Trophoblast cell (in vitro differentiated cells and primary cell): ENCODE measurements around the gene PORCN.
A peak's percentile ranks its signal among the peaks of the same experiment; 100 is the strongest.

Experiments used
- DNase-seq, 2 donors: peaks; one replicate each; pipeline ENCODE4 v3.0.0-alpha.2; 2016
- H2AFZ ChIP-seq: 2 replicates; pipeline ENCODE4 v1.6.1; 2013; ENCODE audit warnings: low read length, moderate library complexity, mild to moderate bottlenecking; ENCODE audit not compliant: insufficient read depth, poor library complexity
- H2AK5ac ChIP-seq: 2 replicates; pipeline ENCODE4 v1.6.1; 2013; ENCODE audit warnings: mild to moderate bottlenecking, low read length
- H2BK120ac ChIP-seq: 2 replicates; pipeline ENCODE4 v1.6.1; 2013; ENCODE audit warnings: low read length, mild to moderate bottlenecking, moderate library complexity; ENCODE audit not compliant: insufficient read depth, poor library complexity
- H2BK12ac ChIP-seq: 2 replicates; pipeline ENCODE4 v1.6.1; 2013; ENCODE audit warnings: mild to moderate bottlenecking, low read length, moderate library complexity
- H2BK5ac ChIP-seq: 2 replicates; pipeline ENCODE4 v1.6.1; 2013; ENCODE audit warnings: low read length, low read depth, moderate library complexity, mild to moderate bottlenecking; ENCODE audit not compliant: poor library complexity
- H3K14ac ChIP-seq: 2 replicates; pipeline ENCODE4 v1.6.1; 2013; ENCODE audit warnings: mild to moderate bottlenecking, low read length
- H3K18ac ChIP-seq: 2 replicates; pipeline ENCODE4 v1.6.1; 2013; ENCODE audit warnings: mild to moderate bottlenecking, low read length
- H3K23ac ChIP-seq: 2 replicates; pipeline ENCODE4 v1.6.1; 2013; ENCODE audit warnings: low read length
- H3K27ac ChIP-seq: 2 replicates; pipeline ENCODE4 v1.5.1; 2013; ENCODE audit warnings: low read depth, mild to moderate bottlenecking, inconsistent platforms, low read length, moderate library complexity
- H3K27me3 ChIP-seq: 2 replicates; pipeline ENCODE4 v1.6.1; 2013; ENCODE audit warnings: inconsistent platforms, mild to moderate bottlenecking, low read length, moderate library complexity; ENCODE audit not compliant: insufficient read depth
- H3K36me3 ChIP-seq, 2 experiments: 1 replicate in 1 of 2; 2 replicates in 1 of 2; pipeline ENCODE4 v1.6.1; 2013; ENCODE audit warnings: low read length in 2 of 2, mild to moderate bottlenecking in 2 of 2, moderate library complexity in 1 of 2; ENCODE audit not compliant: insufficient read depth in 2 of 2, control insufficient read depth in 1 of 2
- H3K4ac ChIP-seq: 2 replicates; pipeline ENCODE4 v1.6.1; 2013; ENCODE audit warnings: low read depth, mild to moderate bottlenecking, low read length, moderate library complexity
- H3K4me1 ChIP-seq, 2 experiments: 1 replicate in 1 of 2; 2 replicates in 1 of 2; pipeline ENCODE4 v1.6.1; 2013; ENCODE audit warnings: low read length in 2 of 2, mild to moderate bottlenecking in 2 of 2, moderate library complexity in 1 of 2; ENCODE audit not compliant: insufficient read depth in 2 of 2, control insufficient read depth in 1 of 2
- H3K4me2 ChIP-seq: 2 replicates; pipeline ENCODE4 v1.6.1; 2013; ENCODE audit warnings: inconsistent platforms, mild to moderate bottlenecking, low read length, moderate library complexity
- H3K4me3 ChIP-seq: 2 replicates; pipeline ENCODE4 v1.5.1; 2013; ENCODE audit warnings: mild to moderate bottlenecking, low read depth, low read length, inconsistent platforms
- H3K79me1 ChIP-seq: one replicate; pipeline ENCODE4 v1.6.1; 2013; ENCODE audit warnings: low read length
- H3K79me2 ChIP-seq: 2 replicates; pipeline ENCODE4 v1.6.1; 2013; ENCODE audit warnings: low read length, mild to moderate bottlenecking; ENCODE audit not compliant: control insufficient read depth, insufficient read depth, poor library complexity
- H3K9ac ChIP-seq: 2 replicates; pipeline ENCODE4 v1.6.1; 2013; ENCODE audit warnings: mild to moderate bottlenecking, low read length
- H3K9me3 ChIP-seq: 2 replicates; pipeline ENCODE4 v1.6.1; 2013; ENCODE audit warnings: low read depth, mild to moderate bottlenecking, control low read depth, inconsistent platforms, low read length; ENCODE audit not compliant: insufficient read depth
- H4K12ac ChIP-seq: 2 replicates; pipeline ENCODE4 v1.6.1; 2013; ENCODE audit warnings: low read depth, mild to moderate bottlenecking, low read length, moderate library complexity
- H4K8ac ChIP-seq: 2 replicates; pipeline ENCODE4 v1.6.1; 2013; ENCODE audit warnings: low read depth, mild to moderate bottlenecking, low read length, moderate library complexity
- H4K91ac ChIP-seq: one replicate; pipeline ENCODE4 v1.6.1; 2013; ENCODE audit warnings: low read depth, mild to moderate bottlenecking, low read length, moderate library complexity
- WGBS: extraction: QIAGEN DNeasy Blood & Tissue Kit; methylation state at CpG from one replicate; pipeline ENCODE4 v1.1.7; 2013; ENCODE audit warnings: missing lambda C conversion rate; ENCODE audit not compliant: insufficient read length, insufficient coverage; ENCODE audit errors: extremely low coverage; 5-methylcytosine and 5-hydroxymethylcytosine counted together

Gene PORCN

GRCh38 chrX:48476919-48477318 is 31.9 kb upstream of the PORCN start:
- Histone ChIP-seq H3K18ac (no peak overlapping the region), H3K14ac (no peak overlapping the region), H3K23ac (no peak overlapping the region), H2AFZ (no peak overlapping the region), H2AK5ac (no peak overlapping the region), H4K12ac (no peak overlapping the region), H4K8ac (no peak overlapping the region), H3K36me3 (peaks cover 20 to 26% of the 10 kb centered on the region in 2 experiments), H3K79me1 (peaks cover 9% of the 10 kb centered on the region), H3K4me1 (peaks cover 0 to 11% of the 10 kb centered on the region in 2 experiments), H3K27ac (no peak overlapping the region), H3K79me2 (peaks cover 8% of the 10 kb centered on the region), H3K9ac (no peak overlapping the region), H3K4me2 (peak overlapping the region; percentile 66), H2BK12ac (no peak overlapping the region), H4K91ac (no peak overlapping the region), H3K4ac (peak overlapping the region; percentile 37), H3K9me3 (no peaks in the 10 kb centered on the region), H2BK5ac (no peak overlapping the region), H3K27me3 (no peaks in the 10 kb centered on the region), H3K4me3 (no peak overlapping the region), H2BK120ac (no peak overlapping the region)
- no peak for DNase-seq
- no CpG with 5 or more reads among the region's 4 CpGs for WGBS

- Histone ChIP-seq H3K4me2 (no peak overlapping the region), H3K23ac (no peak overlapping the region), H3K4ac (no peak overlapping the region), H3K14ac (no peak overlapping the region), H3K79me1 (peaks cover 9% of the 10 kb centered on the region), H2AK5ac (no peak overlapping the region), H2BK120ac (no peak overlapping the region), H2BK12ac (no peak overlapping the region), H3K9ac (no peak overlapping the region), H3K4me3 (no peak overlapping the region), H3K27me3 (no peaks in the 10 kb centered on the region), H3K9me3 (no peaks in the 10 kb centered on the region), H3K18ac (no peak overlapping the region), H3K27ac (no peak overlapping the region), H4K91ac (no peak overlapping the region), H4K12ac (no peak overlapping the region), H3K36me3 (peaks cover 28 to 34% of the 10 kb centered on the region in 2 experiments), H4K8ac (no peak overlapping the region), H2BK5ac (no peak overlapping the region), H3K4me1 (peaks cover 0 to 9% of the 10 kb centered on the region in 2 experiments), H3K79me2 (peaks cover 8% of the 10 kb centered on the region), H2AFZ (no peak overlapping the region)
- no peak for DNase-seq
- no CpG with 5 or more reads among the region's 19 CpGs for WGBS
Observed at GRCh38 chrX:48477960-48478755, 30.6 kb upstream of the PORCN start.

- Histone ChIP-seq H3K14ac (no peak overlapping the region), H2BK120ac (no peak overlapping the region), H3K4me3 (no peak overlapping the region), H3K79me1 (peaks cover 9% of the 10 kb centered on the region), H3K27ac (no peak overlapping the region), H4K12ac (no peak overlapping the region), H3K9ac (no peak overlapping the region), H3K4me1 (peaks cover 0 to 4% of the 10 kb centered on the region in 2 experiments), H3K4me2 (no peak overlapping the region), H3K36me3 (peaks cover 32 to 37% of the 10 kb centered on the region in 2 experiments), H3K79me2 (peaks cover 8% of the 10 kb centered on the region), H2AFZ (no peak overlapping the region), H3K18ac (no peak overlapping the region), H4K91ac (no peak overlapping the region), H3K23ac (no peak overlapping the region), H2BK5ac (no peak overlapping the region), H3K27me3 (no peaks in the 10 kb centered on the region), H4K8ac (no peak overlapping the region), H2BK12ac (no peak overlapping the region), H2AK5ac (no peak overlapping the region), H3K4ac (no peak overlapping the region), H3K9me3 (no peaks in the 10 kb centered on the region)
- DNase-seq: no peak
- WGBS: no CpG with 5 or more reads among the region's 5 CpGs
Observed at GRCh38 chrX:48478806-48479205, 30.0 kb upstream of the PORCN start.

GRCh38 chrX:48480142-48480541 is 28.6 kb upstream of the PORCN start:
- Histone ChIP-seq H2BK12ac (no peak overlapping the region), H2BK5ac (no peak overlapping the region), H3K9ac (no peak overlapping the region), H2AFZ (no peak overlapping the region), H3K4me3 (no peak overlapping the region), H3K36me3 (peaks cover 35 to 43% of the 10 kb centered on the region in 2 experiments), H4K8ac (no peak overlapping the region), H3K27ac (no peak overlapping the region), H2AK5ac (no peak overlapping the region), H3K79me1 (peaks cover 9% of the 10 kb centered on the region), H3K4me1 (peaks cover 0 to 3% of the 10 kb centered on the region in 2 experiments), H3K4me2 (no peak overlapping the region), H3K4ac (no peak overlapping the region), H4K91ac (no peak overlapping the region), H3K79me2 (peaks cover 8% of the 10 kb centered on the region), H3K27me3 (no peaks in the 10 kb centered on the region), H3K9me3 (no peaks in the 10 kb centered on the region), H3K14ac (no peak overlapping the region), H3K18ac (no peak overlapping the region), H3K23ac (no peak overlapping the region), H4K12ac (no peak overlapping the region), H2BK120ac (no peak overlapping the region)
- DNase-seq: no peak
- no CpG with 5 or more reads among the region's 3 CpGs for WGBS
